GM23338 (cell line): ENCODE data around the gene GNPTAB. TPM values are rescaled to one million over a fixed set of nuclear protein-coding genes. Genes with fewer than 3 reads are reported as not detected.

Source experiments
- ATAC-seq: fragments of 200-7000 bp; cut with Tn5 transposase; 3 replicates; pipeline ENCODE4 v1.9.1; 2020
- DNase-seq: peaks from one replicate; pipeline ENCODE4 v3.0.0-alpha.2; 2015; ENCODE audit warnings: low spot score
- H2AFZ ChIP-seq: fragments of 200-600 bp; sonication (generic); 2 replicates; pipeline ENCODE4 v1.8.0; 2016; ENCODE audit warnings: antibody characterized with exemption, mild to moderate bottlenecking, moderate library complexity
- H3F3A ChIP-seq: fragments of 200-600 bp; sonication (generic); replicated peaks from 2 replicates; pipeline ENCODE4 v1.8.0; 2017; ENCODE audit warnings: antibody characterized with exemption, mixed run types, low read depth
- H3K27ac ChIP-seq: fragments of 200-600 bp; sonication (generic); 2 replicates; pipeline ENCODE4 v1.6.1; 2016; ENCODE audit warnings: low read depth
- H3K27me3 ChIP-seq: fragments of 200-600 bp; sonication (generic); 2 replicates; pipeline ENCODE4 v1.8.0; 2016; ENCODE audit warnings: mild to moderate bottlenecking, mixed run types, moderate library complexity; ENCODE audit not compliant: insufficient read depth
- H3K36me3 ChIP-seq: fragments of 200-600 bp; sonication (generic); 2 replicates; pipeline ENCODE4 v1.8.0; 2016; ENCODE audit warnings: mild to moderate bottlenecking; ENCODE audit not compliant: insufficient read depth
- H3K4me1 ChIP-seq: fragments of 200-600 bp; sonication (generic); 2 replicates; pipeline ENCODE4 v1.8.0; 2016; ENCODE audit warnings: mild to moderate bottlenecking, moderate library complexity; ENCODE audit not compliant: insufficient read depth
- H3K4me2 ChIP-seq: fragments of 200-600 bp; sonication (generic); 2 replicates; pipeline ENCODE4 v1.7.1; 2017; ENCODE audit warnings: mixed run types
- H3K4me3 ChIP-seq: fragments of 200-600 bp; sonication (generic); 2 replicates; pipeline ENCODE4 v1.6.1; 2016; ENCODE audit warnings: mixed run types
- H3K79me2 ChIP-seq: fragments of 200-600 bp; sonication (generic); replicated peaks from 2 replicates; pipeline ENCODE4 v1.8.0; 2017; ENCODE audit warnings: mild to moderate bottlenecking; ENCODE audit not compliant: insufficient read depth
- H3K9me2 ChIP-seq: fragments of 200-600 bp; sonication (generic); 2 replicates; pipeline ENCODE4 v1.8.0; 2017; ENCODE audit not compliant: insufficient read depth
- H4K20me1 ChIP-seq: fragments of 200-600 bp; sonication (generic); replicated peaks from 2 replicates; pipeline ENCODE4 v1.8.0; 2017; ENCODE audit warnings: mild to moderate bottlenecking; ENCODE audit not compliant: insufficient read depth
- H3K27ac Mint-ChIP-seq: 2 replicates; pipeline ENCODE4 v1.8.0; 2020; ENCODE audit warnings: inconsistent platforms, mild to moderate bottlenecking, moderate library complexity, mixed read lengths
- H3K27me3 Mint-ChIP-seq: 3 replicates; pipeline ENCODE4 v1.8.0; 2022; ENCODE audit warnings: low read depth, mild to moderate bottlenecking, moderate library complexity, mixed read lengths, inconsistent platforms; ENCODE audit not compliant: insufficient read depth, poor library complexity
- H3K36me3 Mint-ChIP-seq: 3 replicates; pipeline ENCODE4 v1.8.0; 2021; ENCODE audit warnings: low read depth, mild to moderate bottlenecking, inconsistent platforms, moderate library complexity, mixed read lengths
- H3K4me1 Mint-ChIP-seq: 3 replicates; pipeline ENCODE4 v1.8.0; 2020; ENCODE audit warnings: mild to moderate bottlenecking, inconsistent platforms, mixed read lengths
- H3K4me3 Mint-ChIP-seq: 3 replicates; pipeline ENCODE4 v1.8.0; 2021; ENCODE audit warnings: moderate library complexity, mild to moderate bottlenecking, inconsistent platforms, mixed read lengths
- H3K9me3 Mint-ChIP-seq: 3 replicates; pipeline ENCODE4 v1.8.0; 2020; ENCODE audit warnings: moderate library complexity, mild to moderate bottlenecking, inconsistent platforms, mixed read lengths
- CREB1 ChIP-seq: fragments of 250-450 bp; sonication (Bioruptor Pico); IDR thresholded peaks from 2 replicates; pipeline ENCODE4 v1.5.0; 2020; ENCODE audit warnings: low read depth, mild to moderate bottlenecking, moderate library complexity
- ETS1 ChIP-seq: IDR thresholded peaks from 2 replicates; pipeline ENCODE4 v1.6.1; 2016; ENCODE audit warnings: antibody characterized with exemption
- EZH2 ChIP-seq: fragments of 200-600 bp; sonication (generic); IDR thresholded peaks from one replicate; pipeline ENCODE4 v1.8.0; 2017; ENCODE audit warnings: antibody characterized with exemption, mild to moderate bottlenecking, low read depth; ENCODE audit not compliant: unreplicated experiment
- EZH2phosphoT487 ChIP-seq: fragments of 200-600 bp; sonication (generic); IDR thresholded peaks from one replicate; pipeline ENCODE4 v1.8.1; 2018; ENCODE audit warnings: antibody characterized with exemption; ENCODE audit not compliant: unreplicated experiment
- JUNB ChIP-seq: IDR thresholded peaks from one replicate; pipeline ENCODE4 v1.6.1; 2016; ENCODE audit warnings: antibody characterized with exemption; ENCODE audit not compliant: unreplicated experiment
- NANOG ChIP-seq: IDR thresholded peaks from 2 replicates; pipeline ENCODE4 v1.6.1; 2016; ENCODE audit warnings: antibody characterized with exemption, borderline replicate concordance
- POLR2AphosphoS5 ChIP-seq: IDR thresholded peaks from 2 replicates; pipeline ENCODE4 v1.6.1; 2016; ENCODE audit warnings: antibody characterized with exemption, low read depth
- REST ChIP-seq: IDR thresholded peaks from one replicate; pipeline ENCODE4 v1.6.1; 2018; ENCODE audit warnings: antibody characterized with exemption; ENCODE audit not compliant: unreplicated experiment
- STAT1 ChIP-seq: IDR thresholded peaks from one replicate; pipeline ENCODE4 v1.6.1; 2016; ENCODE audit warnings: antibody characterized with exemption; ENCODE audit not compliant: unreplicated experiment
- ZNF114 ChIP-seq: fragments of 250-450 bp; sonication (Bioruptor Pico); IDR thresholded peaks from 2 replicates; pipeline ENCODE4 v1.5.0; 2020; ENCODE audit warnings: mild to moderate bottlenecking, moderate library complexity
- ZNF331 ChIP-seq: fragments of 250-450 bp; sonication (Bioruptor Pico); IDR thresholded peaks from 2 replicates; pipeline ENCODE4 v1.5.0; 2020; ENCODE audit warnings: low read depth, mild to moderate bottlenecking, moderate library complexity
- ZNF462 ChIP-seq: fragments of 250-450 bp; sonication (Bioruptor Pico); IDR thresholded peaks from 2 replicates; pipeline ENCODE4 v1.5.0; 2020; ENCODE audit warnings: mild to moderate bottlenecking, moderate library complexity
- polyA plus RNA-seq: library from polyadenylated mRNA; unstranded; fragments of >200 nt; fragmentation: Nextera tagmentation; extraction: Ambion mirVana; gene quantifications from 2 replicates; pipeline ENCODE4 v1.2.1, GENCODE V29; 2016
- total RNA-seq: library from RNA; depleted of rRNA; stranded (reverse); fragments of >200 nt; shearing (Covaris generic); gene quantifications from 2 replicates; pipeline ENCODE4 v1.2.3, GENCODE V29; 2014
- TF ChIP-seq, protein P1 (sequence below), 2 experiments: fragments of 200-600 bp in 1 of 2; sonication (generic) in 1 of 2; conservative IDR thresholded peaks; 2 replicates each; pipeline versions ENCODE4 v1.5.1 to v1.6.1; 2016 to 2017; ENCODE audit warnings: antibody characterized with exemption in 2 of 2, low read depth in 2 of 2, mild to moderate bottlenecking in 2 of 2, moderate library complexity in 1 of 2

GNPTAB gene
- total and polyA plus RNA-seq, 2 experiments from 2014 or later, result 23.6 to 58.3 TPM

DNA sequence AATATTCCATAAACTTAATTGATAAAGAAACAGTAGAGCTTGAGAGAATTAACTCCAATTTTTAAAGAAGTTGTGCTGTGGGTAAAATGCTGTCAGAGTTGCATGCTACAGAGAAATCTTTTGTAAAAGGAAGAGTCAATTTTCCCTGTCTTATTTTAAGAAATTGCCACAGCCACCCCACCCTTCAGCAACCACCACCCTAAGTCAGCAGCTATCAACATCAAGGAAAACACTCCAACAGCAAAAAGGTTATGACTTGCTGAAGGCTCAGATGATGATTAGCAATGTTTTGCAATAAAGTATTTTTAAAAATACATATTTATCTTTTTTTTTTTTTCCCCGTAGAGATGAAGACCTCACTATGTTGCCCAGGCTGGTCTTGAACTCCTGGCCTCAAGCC, 40.2 kb upstream of the GNPTAB start:
- ATAC-seq, result no peak
- DNase-seq, result no peak

More for the DNA sequence above, 40.2 kb upstream of the GNPTAB start:
- H3K4me3 Mint-ChIP-seq, result no peak overlapping the region
- H3K27ac Mint-ChIP-seq, result no peak overlapping the region
- Histone ChIP-seq H3K36me3 (no peaks in the 10 kb centered on the region), H3K79me2 (no peaks in the 10 kb centered on the region), H3K4me2 (no peak overlapping the region), H3F3A (no peaks in the 10 kb centered on the region), H3K4me1 (no peaks in the 10 kb centered on the region; the same call in 1 of the 2 replicates), H3K27ac (no peak overlapping the region), H3K27me3 (no peaks in the 10 kb centered on the region), H4K20me1 (no peaks in the 10 kb centered on the region), H2AFZ (no peak overlapping the region), H3K9me2 (peaks cover 4% of the 10 kb centered on the region; the same call in 1 of the 2 replicates), H3K4me3 (no peak overlapping the region)
- no peaks in the 10 kb centered on the region; the same call in 2 of the 3 replicates for H3K4me1 Mint-ChIP-seq
- TF ChIP-seq ZNF462 (no peak), EZH2 (no peak), JUNB (no peak), POLR2AphosphoS5 (no peak), ETS1 (no peak), STAT1 (no peak), ZNF114 (CRISPR knock-in tag) (no peak), EZH2phosphoT487 (no peak), CREB1 (CRISPR knock-in tag) (no peak), NANOG (no peak), ZNF331 (CRISPR knock-in tag) (no peak), REST (no peak)
- TF ChIP-seq, protein P1, sequence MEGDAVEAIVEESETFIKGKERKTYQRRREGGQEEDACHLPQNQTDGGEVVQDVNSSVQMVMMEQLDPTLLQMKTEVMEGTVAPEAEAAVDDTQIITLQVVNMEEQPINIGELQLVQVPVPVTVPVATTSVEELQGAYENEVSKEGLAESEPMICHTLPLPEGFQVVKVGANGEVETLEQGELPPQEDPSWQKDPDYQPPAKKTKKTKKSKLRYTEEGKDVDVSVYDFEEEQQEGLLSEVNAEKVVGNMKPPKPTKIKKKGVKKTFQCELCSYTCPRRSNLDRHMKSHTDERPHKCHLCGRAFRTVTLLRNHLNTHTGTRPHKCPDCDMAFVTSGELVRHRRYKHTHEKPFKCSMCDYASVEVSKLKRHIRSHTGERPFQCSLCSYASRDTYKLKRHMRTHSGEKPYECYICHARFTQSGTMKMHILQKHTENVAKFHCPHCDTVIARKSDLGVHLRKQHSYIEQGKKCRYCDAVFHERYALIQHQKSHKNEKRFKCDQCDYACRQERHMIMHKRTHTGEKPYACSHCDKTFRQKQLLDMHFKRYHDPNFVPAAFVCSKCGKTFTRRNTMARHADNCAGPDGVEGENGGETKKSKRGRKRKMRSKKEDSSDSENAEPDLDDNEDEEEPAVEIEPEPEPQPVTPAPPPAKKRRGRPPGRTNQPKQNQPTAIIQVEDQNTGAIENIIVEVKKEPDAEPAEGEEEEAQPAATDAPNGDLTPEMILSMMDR (conservative IDR thresholded peaks at IDR 0.05; ENCODE audit: low read depth in 2 of 2), result no peak
- H3K9me3 Mint-ChIP-seq, result peaks cover 11% of the 10 kb centered on the region; the same call in 2 of the 3 replicates
- no peaks in the 10 kb centered on the region for H3K36me3 Mint-ChIP-seq
- peaks cover 2% of the 10 kb centered on the region for H3K27me3 Mint-ChIP-seq
